RWPE2 (cell line): ENCODE data around the gene DNAJC18.

Experiments used
- ATAC-seq: fragments of 200-7000 bp; cut with Tn5 transposase; 3 replicates; pipeline ENCODE4 v1.9.1; 2021; ENCODE audit warnings: low read depth
- DNase-seq: peaks from one replicate; pipeline ENCODE4 v3.0.0-alpha.2; 2020; ENCODE audit warnings: low spot score
- H3K27ac ChIP-seq: fragments of 450-650 bp; 2 replicates; pipeline ENCODE4 v1.5.1; 2017; ENCODE audit warnings: mild to moderate bottlenecking; ENCODE audit not compliant: poor library complexity, severe bottlenecking
- H3K27me3 ChIP-seq: fragments of 250-450 bp; sonication (Bioruptor Pico); 2 replicates; pipeline ENCODE4 v1.5.1; 2021; ENCODE audit warnings: mild to moderate bottlenecking, moderate library complexity; ENCODE audit not compliant: insufficient read depth, poor library complexity, severe bottlenecking
- H3K36me3 ChIP-seq: fragments of 250-450 bp; sonication (Bioruptor Pico); 2 replicates; pipeline ENCODE4 v1.5.1; 2020; ENCODE audit warnings: low read depth, mild to moderate bottlenecking, moderate library complexity
- H3K4me1 ChIP-seq: fragments of 250-450 bp; sonication (Bioruptor Pico); 2 replicates; pipeline ENCODE4 v1.5.1; 2021; ENCODE audit warnings: mild to moderate bottlenecking, moderate library complexity; ENCODE audit not compliant: insufficient read depth, poor library complexity, severe bottlenecking
- H3K4me3 ChIP-seq: fragments of 250-450 bp; sonication (Bioruptor Pico); 2 replicates; pipeline ENCODE4 v1.5.1; 2021; ENCODE audit warnings: mild to moderate bottlenecking, moderate library complexity; ENCODE audit not compliant: severe bottlenecking
- H3K9me3 ChIP-seq: fragments of 250-450 bp; sonication (Bioruptor Pico); 2 replicates; pipeline ENCODE4 v1.5.1; 2021; ENCODE audit warnings: mild to moderate bottlenecking, moderate library complexity; ENCODE audit not compliant: severe bottlenecking
- TF ChIP-seq, protein P1 (sequence below): fragments of 450-650 bp; IDR thresholded peaks from one replicate; pipeline ENCODE4 v1.5.1; 2017; ENCODE audit warnings: mild to moderate bottlenecking, moderate library complexity; ENCODE audit not compliant: poor library complexity, severe bottlenecking

Gene DNAJC18

DNA sequence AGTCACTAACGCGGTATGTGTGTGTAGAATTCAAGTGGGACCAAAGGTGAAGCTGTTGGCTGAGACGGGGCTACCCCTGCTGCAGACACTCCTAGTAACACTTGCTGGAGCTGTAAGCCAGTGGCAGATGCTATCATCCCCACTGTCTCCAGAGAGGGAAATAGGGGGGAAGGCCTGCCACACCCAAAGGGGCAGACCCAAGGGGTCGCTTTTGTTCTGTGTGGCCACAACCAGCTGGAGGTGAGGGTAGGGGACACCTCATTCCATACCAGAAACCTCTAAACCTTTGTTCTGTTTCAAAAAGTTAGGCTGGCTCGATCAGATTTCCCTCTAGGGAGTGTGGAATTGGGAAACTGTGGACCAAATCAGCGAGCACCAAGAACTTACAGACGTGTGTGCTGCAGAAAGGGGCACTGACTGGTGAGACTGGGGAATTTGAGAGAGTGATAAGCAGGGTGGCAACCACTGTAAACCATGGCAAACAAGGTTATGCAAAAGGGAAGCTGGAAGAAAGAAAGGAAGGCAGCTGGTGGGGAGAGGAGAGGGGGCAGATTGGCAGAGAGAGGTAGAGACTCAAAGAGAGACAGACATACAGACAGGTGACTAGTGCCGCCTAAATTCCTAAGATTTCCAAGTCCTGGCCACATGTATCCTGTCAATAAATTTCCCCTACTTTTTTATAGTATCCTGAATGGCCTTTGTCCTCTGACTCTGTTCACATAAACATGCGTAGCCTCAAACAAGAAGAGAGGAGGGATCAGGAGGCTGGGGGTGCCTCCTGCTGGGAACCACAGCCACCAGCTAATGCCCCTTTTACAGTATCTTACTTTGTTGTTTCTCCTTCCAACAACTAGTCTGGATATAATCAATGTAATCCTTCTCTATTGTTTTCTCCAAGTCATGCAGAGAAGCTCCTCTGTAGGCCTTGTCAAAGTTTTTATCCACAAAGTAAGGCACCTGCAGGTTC, 19.8 kb downstream of the DNAJC18 start:
- H3K36me3 ChIP-seq, result peaks cover 13% of the 10 kb centered on the region; the same call in 1 of the 2 replicates
- no peak overlapping the region for H3K27ac ChIP-seq
- no peak for DNase-seq
- H3K27me3 ChIP-seq, result no peaks in the 10 kb centered on the region
- H3K9me3 ChIP-seq, result no peaks in the 10 kb centered on the region
- TF ChIP-seq, protein P1, sequence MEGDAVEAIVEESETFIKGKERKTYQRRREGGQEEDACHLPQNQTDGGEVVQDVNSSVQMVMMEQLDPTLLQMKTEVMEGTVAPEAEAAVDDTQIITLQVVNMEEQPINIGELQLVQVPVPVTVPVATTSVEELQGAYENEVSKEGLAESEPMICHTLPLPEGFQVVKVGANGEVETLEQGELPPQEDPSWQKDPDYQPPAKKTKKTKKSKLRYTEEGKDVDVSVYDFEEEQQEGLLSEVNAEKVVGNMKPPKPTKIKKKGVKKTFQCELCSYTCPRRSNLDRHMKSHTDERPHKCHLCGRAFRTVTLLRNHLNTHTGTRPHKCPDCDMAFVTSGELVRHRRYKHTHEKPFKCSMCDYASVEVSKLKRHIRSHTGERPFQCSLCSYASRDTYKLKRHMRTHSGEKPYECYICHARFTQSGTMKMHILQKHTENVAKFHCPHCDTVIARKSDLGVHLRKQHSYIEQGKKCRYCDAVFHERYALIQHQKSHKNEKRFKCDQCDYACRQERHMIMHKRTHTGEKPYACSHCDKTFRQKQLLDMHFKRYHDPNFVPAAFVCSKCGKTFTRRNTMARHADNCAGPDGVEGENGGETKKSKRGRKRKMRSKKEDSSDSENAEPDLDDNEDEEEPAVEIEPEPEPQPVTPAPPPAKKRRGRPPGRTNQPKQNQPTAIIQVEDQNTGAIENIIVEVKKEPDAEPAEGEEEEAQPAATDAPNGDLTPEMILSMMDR, result no peak
- no peaks in the 10 kb centered on the region for H3K4me1 ChIP-seq
- H3K4me3 ChIP-seq, result no peak overlapping the region
- ATAC-seq, result no peak

DNA sequence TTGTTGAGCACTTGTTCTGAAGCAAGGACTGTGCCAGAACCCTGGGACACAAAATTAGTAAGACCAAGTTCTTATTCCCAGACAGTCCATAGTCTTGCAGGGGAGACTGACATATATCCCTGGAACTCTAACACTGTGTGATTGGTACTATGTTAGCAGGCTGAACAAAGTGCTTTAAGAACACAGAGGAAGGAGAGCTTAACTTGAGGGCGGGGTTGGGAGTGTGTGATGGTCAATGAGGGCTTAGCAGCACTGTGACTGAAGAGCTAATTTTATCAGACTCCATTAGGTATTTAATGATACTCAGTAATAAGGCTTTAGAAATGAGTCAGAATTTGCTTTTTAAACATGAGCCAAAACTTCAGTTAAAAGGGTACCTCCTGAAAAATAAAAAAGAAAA, 20.5 kb downstream of the DNAJC18 start:
- Histone ChIP-seq H3K4me3 (no peak overlapping the region), H3K36me3 (peaks cover 13% of the 10 kb centered on the region; the same call in 1 of the 2 replicates), H3K27ac (no peak overlapping the region), H3K9me3 (no peaks in the 10 kb centered on the region), H3K27me3 (no peaks in the 10 kb centered on the region), H3K4me1 (no peaks in the 10 kb centered on the region)
- no peak for DNase-seq
- ATAC-seq, result no peak
- TF ChIP-seq, protein P1, result no peak

DNA sequence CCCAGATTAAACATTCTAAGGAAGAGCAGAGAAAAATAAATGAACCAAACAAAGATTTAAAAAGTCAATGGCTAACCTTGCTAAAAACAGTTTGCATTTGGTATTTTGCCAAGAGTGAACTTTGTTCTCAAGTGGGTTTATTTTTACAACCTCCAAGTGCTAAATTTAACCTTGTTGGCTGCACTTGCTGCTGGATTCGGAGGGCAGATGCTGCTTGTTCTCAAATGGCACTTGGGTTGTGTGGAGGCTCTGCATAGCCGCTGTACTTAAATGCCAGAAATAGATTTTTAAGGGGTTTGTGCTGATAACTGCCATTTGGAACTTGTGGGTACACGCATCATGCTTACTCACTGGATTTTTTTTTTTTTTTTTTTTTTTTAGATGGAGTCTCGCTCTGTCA, 22.1 kb downstream of the DNAJC18 start:
- Histone ChIP-seq H3K4me1 (no peaks in the 10 kb centered on the region), H3K36me3 (peaks cover 13% of the 10 kb centered on the region; the same call in 1 of the 2 replicates), H3K27me3 (no peaks in the 10 kb centered on the region), H3K9me3 (no peaks in the 10 kb centered on the region), H3K27ac (no peak overlapping the region), H3K4me3 (no peak overlapping the region)
- TF ChIP-seq, protein P1, result no peak
- DNase-seq, result no peak
- no peak for ATAC-seq

DNA sequence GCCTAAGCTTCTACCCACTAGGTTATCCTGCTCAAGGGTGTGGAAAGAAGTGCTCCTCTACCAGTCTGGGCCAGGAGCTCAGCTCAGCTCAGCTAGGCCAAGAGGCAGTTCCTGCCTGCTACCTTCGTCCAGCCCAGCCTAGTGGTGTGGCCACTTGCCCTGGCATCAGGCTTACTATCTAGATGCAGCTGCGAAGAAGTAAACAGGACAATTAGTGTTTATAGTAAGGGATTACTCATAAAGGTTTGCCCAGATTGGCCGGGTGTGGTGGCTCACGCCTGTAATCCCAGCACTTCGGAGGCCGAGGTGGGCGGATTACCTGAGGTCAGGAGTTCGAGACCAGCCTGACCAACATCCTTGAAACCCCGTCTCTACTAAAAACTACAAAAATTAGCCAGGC, 22.7 kb downstream of the DNAJC18 start:
- Histone ChIP-seq H3K4me3 (no peak overlapping the region), H3K4me1 (no peaks in the 10 kb centered on the region), H3K9me3 (no peaks in the 10 kb centered on the region), H3K27me3 (no peaks in the 10 kb centered on the region), H3K27ac (no peak overlapping the region), H3K36me3 (peaks cover 10% of the 10 kb centered on the region; the same call in 1 of the 2 replicates)
- DNase-seq, result no peak
- TF ChIP-seq, protein P1, result no peak
- ATAC-seq, result no peak

DNA sequence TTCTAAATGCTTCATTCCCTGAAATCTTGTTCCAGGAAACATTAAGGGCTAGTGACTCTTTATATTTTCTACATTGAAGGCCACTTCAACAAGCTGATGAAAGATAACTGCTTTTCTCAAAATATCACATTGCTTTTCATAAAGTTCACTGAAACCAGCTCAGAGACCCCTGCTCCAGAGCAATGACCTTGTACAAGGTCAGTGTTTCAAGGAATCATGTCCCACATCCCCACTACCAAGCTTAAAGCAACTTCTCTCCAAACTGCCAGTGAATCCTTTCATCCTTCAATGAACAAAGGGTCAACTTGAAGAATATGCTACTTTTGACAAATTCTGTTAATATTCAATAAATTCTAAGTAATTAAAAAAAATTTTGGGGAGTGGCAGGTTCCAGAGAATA, 23.5 kb downstream of the DNAJC18 start:
- H3K27me3 ChIP-seq, result no peaks in the 10 kb centered on the region
- no peak overlapping the region for H3K27ac ChIP-seq
- ATAC-seq (no peak), DNase-seq (no peak)
- H3K9me3 ChIP-seq, result no peaks in the 10 kb centered on the region
- no peaks in the 10 kb centered on the region for H3K4me1 ChIP-seq
- TF ChIP-seq, protein P1, result no peak
- peaks cover 10% of the 10 kb centered on the region; the same call in 1 of the 2 replicates for H3K36me3 ChIP-seq
- no peak overlapping the region for H3K4me3 ChIP-seq
